Right lobe of liver (tissue), 4 donors: ENCODE measurements around the gene LTBP1.

Experiments
- POLR2A ChIP-seq: fragments of 450-650 bp; IDR thresholded peaks from one replicate; pipeline ENCODE4 v1.6.1; 2017; ENCODE audit warnings: antibody characterized with exemption, mild to moderate bottlenecking
- TF ChIP-seq, protein P1 (sequence below), 4 donors: fragments of 200-600 bp in 3 of 4; fragments of 450-650 bp in 1 of 4; IDR thresholded peaks; one replicate each; pipeline versions ENCODE4 v1.5.1 to v1.8.0; 2016 to 2022; ENCODE audit warnings: antibody characterized with exemption in 4 of 4, mild to moderate bottlenecking in 2 of 4
- donor health status: DM: no; HTN: no; CAD: no.
- donor health status: DM: no; HTN: no; CAD: no.
- donor health status: DM: no; HTN: yes; CAD: no.

DNA sequence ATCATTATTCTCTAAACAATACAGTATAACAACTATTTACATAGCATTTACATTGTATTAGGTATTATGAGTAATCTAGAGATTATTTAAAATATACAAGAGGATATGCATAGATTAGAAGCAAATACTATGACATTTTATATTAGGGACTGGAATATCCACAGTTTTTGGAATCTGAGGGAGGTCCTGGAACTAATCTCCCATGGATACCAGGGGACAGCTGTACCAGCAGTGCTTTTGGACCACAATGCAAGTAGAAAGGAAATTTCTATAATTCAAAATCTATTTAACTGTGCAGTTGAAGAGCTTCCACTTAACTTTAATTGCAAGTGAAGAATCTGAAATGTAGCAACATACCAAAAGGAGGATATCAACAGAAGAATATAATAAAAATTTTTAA, 120.8 kb downstream of the LTBP1 start:
- TF ChIP-seq POLR2A = no peak
- TF ChIP-seq, protein P1, sequence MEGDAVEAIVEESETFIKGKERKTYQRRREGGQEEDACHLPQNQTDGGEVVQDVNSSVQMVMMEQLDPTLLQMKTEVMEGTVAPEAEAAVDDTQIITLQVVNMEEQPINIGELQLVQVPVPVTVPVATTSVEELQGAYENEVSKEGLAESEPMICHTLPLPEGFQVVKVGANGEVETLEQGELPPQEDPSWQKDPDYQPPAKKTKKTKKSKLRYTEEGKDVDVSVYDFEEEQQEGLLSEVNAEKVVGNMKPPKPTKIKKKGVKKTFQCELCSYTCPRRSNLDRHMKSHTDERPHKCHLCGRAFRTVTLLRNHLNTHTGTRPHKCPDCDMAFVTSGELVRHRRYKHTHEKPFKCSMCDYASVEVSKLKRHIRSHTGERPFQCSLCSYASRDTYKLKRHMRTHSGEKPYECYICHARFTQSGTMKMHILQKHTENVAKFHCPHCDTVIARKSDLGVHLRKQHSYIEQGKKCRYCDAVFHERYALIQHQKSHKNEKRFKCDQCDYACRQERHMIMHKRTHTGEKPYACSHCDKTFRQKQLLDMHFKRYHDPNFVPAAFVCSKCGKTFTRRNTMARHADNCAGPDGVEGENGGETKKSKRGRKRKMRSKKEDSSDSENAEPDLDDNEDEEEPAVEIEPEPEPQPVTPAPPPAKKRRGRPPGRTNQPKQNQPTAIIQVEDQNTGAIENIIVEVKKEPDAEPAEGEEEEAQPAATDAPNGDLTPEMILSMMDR (IDR thresholded peaks at IDR 0.05) = no peak
